Subcutaneous abdominal adipose tissue (tissue), 5 donors: Measurements from ENCODE around the gene EPN1.

Experiments
- H3K27ac ChIP-seq: one replicate; pipeline ENCODE4 v1.7.0; 2013; ENCODE audit warnings: low read depth, mild to moderate bottlenecking, inconsistent platforms, low read length, moderate library complexity
- H3K27me3 ChIP-seq, 5 donors: one replicate each; pipeline ENCODE4 v1.7.0; 2013; ENCODE audit warnings: low read length in 5 of 5, inconsistent platforms in 1 of 5; ENCODE audit not compliant: control insufficient read depth in 5 of 5, insufficient read depth in 4 of 5
- H3K36me3 ChIP-seq, 5 donors: one replicate each; pipeline ENCODE4 v1.7.0; 2013; ENCODE audit warnings: low read length in 5 of 5; ENCODE audit not compliant: control insufficient read depth in 5 of 5, insufficient read depth in 5 of 5
- H3K4me1 ChIP-seq, 5 donors: one replicate each; pipeline ENCODE4 v1.7.0; 2013; ENCODE audit warnings: low read length in 5 of 5, mild to moderate bottlenecking in 3 of 5, moderate library complexity in 1 of 5; ENCODE audit not compliant: control insufficient read depth in 5 of 5, insufficient read depth in 5 of 5
- H3K4me3 ChIP-seq, 5 donors: one replicate each; pipeline ENCODE4 v1.7.0; 2013; ENCODE audit warnings: low read length in 5 of 5, low read depth in 1 of 5
- H3K9ac ChIP-seq, 5 donors: one replicate each; pipeline ENCODE4 v1.7.0; 2013; ENCODE audit warnings: low read length in 5 of 5, mild to moderate bottlenecking in 4 of 5, moderate library complexity in 3 of 5
- H3K9me3 ChIP-seq, 5 donors: one replicate each; pipeline ENCODE4 v1.7.0; 2013; ENCODE audit warnings: low read length in 5 of 5; ENCODE audit not compliant: control insufficient read depth in 5 of 5
- donor health status: healthy.
- donor health status: healthy.
- donor health status: healthy.
- donor health status: healthy.
- donor health status: healthy.

The EPN1 gene

DNA sequence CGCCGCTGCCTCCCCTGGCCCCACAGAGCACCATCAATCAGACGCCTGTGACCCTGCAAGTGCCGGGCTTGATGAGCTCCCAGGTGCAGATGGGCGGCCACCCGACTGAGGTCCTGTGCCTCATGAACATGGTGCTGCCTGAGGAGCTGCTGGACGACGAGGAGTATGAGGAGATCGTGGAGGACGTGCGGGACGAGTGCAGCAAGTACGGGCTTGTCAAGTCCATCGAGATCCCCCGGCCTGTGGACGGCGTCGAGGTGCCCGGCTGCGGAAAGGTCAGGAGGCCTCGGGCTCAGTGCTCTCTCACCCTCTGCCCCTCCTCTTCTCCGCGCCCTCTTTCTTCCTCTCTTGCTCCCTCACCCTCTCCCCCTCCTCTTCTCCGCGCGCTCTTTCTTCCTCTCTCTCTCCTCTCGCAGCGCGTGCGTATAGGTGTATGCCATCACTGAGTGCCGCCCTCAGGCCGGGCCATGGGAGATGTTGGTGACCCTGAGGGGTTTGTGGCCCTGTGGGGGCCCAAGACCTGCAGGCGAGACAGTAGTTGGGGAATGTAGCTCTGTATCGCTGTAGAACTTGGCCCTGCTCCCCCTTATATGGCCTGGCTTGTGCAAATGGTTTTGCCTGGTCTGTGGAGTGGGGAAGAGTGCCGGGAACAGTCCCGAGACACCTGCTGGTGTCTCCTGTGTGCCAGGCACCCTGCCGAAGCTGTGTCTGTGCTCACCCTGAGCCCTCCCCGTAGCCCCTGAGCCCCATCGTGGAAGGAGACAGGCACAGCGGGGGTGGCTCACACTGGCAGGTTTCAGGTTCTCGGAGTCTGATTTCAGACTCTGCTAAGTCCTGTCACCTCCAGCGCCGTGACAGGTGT is 5.4 kb upstream of the EPN1 start:
- Histone ChIP-seq H3K27me3 (no peaks in the 10 kb centered on the region), H3K9me3 (no peaks in the 10 kb centered on the region), H3K4me3 (no peak overlapping the region), H3K27ac (no peak overlapping the region), H3K36me3 (peaks cover 0 to 71% (median 62%) of the 10 kb centered on the region in 5 donors), H3K4me1 (peaks cover 0 to 6% (median 5%) of the 10 kb centered on the region in 5 donors), H3K9ac (no peak overlapping the region)

DNA sequence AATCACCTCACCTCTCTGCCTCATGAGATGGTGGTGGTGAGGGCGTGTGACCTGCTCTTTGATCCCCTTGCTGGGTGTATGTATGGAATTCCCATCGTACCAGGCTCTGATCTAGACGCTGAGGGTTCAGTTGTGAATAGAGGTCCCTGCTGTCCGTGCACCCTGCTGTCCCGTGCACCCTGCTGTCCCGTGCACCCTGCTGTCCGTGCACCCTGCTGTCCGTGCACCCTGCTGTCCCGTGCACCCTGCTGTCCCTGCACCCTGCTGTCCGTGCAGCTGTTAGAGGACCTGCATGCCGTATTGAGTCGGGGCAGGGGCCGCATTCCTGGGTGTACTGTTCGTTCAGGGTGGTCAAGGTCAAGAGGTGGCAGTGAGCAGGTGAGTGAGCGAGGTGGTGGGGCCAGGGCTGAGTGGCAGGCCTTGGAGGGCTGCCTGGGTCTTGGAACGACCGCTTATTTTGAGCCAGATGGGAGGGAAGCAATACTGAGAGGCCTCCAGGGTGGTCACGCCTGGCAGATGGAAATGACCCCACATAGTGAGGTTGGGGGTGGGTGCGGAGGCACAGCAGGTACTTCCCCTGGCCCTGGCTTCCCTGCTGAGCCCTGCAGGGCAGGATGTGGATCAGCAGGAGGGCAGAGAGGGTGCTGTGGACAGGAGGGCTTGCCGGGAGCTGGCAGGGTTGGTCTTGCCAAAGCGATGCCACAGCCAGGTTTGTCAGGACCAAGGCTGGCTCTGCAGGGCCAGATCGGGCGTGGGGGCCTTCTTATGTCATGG is 4.6 kb upstream of the EPN1 start:
- Histone ChIP-seq H3K4me3 (no peak overlapping the region), H3K27ac (no peak overlapping the region), H3K36me3 (peaks cover 0 to 63% (median 56%) of the 10 kb centered on the region in 5 donors), H3K9me3 (no peaks in the 10 kb centered on the region), H3K4me1 (peaks cover 0 to 9% (median 7%) of the 10 kb centered on the region in 5 donors), H3K27me3 (no peaks in the 10 kb centered on the region), H3K9ac (no peak overlapping the region)

DNA sequence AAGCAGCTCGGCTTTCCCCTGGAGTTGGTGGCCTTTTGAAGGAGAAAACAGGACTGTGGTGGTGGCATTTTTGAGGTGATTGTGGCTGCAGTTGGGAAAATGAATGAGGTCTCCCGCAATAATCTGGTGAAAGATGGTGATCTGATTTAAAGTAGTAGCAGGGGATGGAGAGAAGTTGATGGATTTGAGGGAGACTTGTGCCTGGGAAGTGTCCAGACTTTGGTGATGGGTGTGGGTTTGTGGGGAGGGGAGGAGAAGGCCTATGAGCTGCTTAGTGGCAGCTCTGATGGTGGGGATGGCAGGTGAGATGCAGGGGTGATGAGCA is 4.0 kb upstream of the EPN1 start:
- no peak overlapping the region for H3K4me3 ChIP-seq
- no peaks in the 10 kb centered on the region for H3K27me3 ChIP-seq
- H3K4me1 ChIP-seq = peaks cover 2 to 15% (median 12%) of the 10 kb centered on the region in 5 donors
- H3K9me3 ChIP-seq = no peaks in the 10 kb centered on the region
- peaks cover 0 to 58% (median 52%) of the 10 kb centered on the region in 5 donors for H3K36me3 ChIP-seq
- no peak overlapping the region for H3K9ac ChIP-seq
- no peak overlapping the region for H3K27ac ChIP-seq

DNA sequence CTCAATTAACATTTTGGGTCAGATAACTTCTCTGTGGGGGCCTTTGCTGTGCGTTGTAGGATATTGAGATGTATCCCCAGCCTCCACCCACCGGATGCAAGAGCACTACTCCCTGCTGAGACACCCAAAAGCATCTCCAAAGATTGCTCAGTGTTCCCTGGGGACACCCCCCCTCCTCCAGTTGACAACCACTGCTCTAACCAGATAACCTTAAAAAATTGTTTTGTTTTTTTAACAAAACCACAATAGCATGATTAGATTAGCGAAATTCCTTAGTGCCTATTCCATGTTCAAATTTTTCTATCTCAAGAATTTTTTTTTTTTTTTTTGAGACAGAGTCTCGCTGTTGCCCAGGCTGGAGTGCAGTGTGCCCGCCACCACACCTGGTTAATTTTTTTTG is 2.6 kb upstream of the EPN1 start:
- no peak overlapping the region for H3K9ac ChIP-seq
- no peak overlapping the region for H3K4me3 ChIP-seq
- no peaks in the 10 kb centered on the region for H3K9me3 ChIP-seq
- H3K4me1 ChIP-seq = peaks cover 9 to 29% (median 26%) of the 10 kb centered on the region in 5 donors
- H3K27me3 ChIP-seq = no peaks in the 10 kb centered on the region
- peaks cover 0 to 44% (median 38%) of the 10 kb centered on the region in 5 donors for H3K36me3 ChIP-seq
- H3K27ac ChIP-seq = no peak overlapping the region

DNA sequence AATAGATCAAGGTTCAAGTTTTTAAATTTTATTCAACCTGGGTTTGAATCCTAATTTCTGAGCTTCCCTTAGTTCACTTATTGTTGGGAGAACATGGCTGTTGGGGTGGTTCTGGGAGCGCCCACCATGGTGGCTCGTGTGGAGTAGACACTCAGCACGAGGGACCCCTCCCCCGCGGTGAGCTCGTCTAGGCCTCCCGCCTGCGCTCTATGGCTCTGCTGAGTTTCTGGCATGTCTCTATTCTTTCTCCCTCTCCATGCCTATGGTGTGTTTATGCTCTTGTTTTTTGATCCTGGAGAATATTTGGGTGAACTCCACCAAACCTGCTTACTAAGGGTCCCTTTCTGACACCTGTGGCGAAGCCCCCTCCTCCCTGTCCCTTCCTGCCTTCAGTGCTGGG is 1.6 kb upstream of the EPN1 start:
- peaks cover 11 to 39% (median 37%) of the 10 kb centered on the region in 5 donors for H3K4me1 ChIP-seq
- no peaks in the 10 kb centered on the region for H3K27me3 ChIP-seq
- H3K9me3 ChIP-seq = no peaks in the 10 kb centered on the region
- H3K36me3 ChIP-seq = peaks cover 0 to 38% (median 32%) of the 10 kb centered on the region in 5 donors
- H3K4me3 ChIP-seq = no peak overlapping the region
- H3K27ac ChIP-seq = no peak overlapping the region
- no peak overlapping the region for H3K9ac ChIP-seq

DNA sequence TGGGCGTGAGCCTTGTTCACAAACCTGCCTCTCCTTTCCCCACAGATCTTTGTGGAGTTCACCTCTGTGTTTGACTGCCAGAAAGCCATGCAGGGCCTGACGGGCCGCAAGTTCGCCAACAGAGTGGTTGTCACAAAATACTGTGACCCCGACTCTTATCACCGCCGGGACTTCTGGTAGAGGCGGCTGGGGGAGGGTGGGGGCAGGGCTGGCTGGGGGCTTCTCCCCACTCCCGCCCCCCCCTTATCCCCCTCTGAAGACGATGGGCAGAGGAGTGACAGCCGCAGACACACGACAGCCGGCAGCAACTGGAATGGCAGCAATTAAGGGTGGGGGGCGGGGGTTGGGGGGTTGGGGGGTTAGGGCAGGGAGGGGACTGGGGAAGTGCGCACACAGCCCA is 1.1 kb upstream of the EPN1 start:
- H3K4me1 ChIP-seq = peaks cover 12 to 44% (median 41%) of the 10 kb centered on the region in 5 donors
- H3K27ac ChIP-seq = no peak overlapping the region
- H3K4me3 ChIP-seq = no peak overlapping the region
- H3K27me3 ChIP-seq = no peaks in the 10 kb centered on the region
- H3K36me3 ChIP-seq = peaks cover 0 to 38% (median 32%) of the 10 kb centered on the region in 5 donors
- H3K9me3 ChIP-seq = no peaks in the 10 kb centered on the region
- no peak overlapping the region for H3K9ac ChIP-seq

DNA sequence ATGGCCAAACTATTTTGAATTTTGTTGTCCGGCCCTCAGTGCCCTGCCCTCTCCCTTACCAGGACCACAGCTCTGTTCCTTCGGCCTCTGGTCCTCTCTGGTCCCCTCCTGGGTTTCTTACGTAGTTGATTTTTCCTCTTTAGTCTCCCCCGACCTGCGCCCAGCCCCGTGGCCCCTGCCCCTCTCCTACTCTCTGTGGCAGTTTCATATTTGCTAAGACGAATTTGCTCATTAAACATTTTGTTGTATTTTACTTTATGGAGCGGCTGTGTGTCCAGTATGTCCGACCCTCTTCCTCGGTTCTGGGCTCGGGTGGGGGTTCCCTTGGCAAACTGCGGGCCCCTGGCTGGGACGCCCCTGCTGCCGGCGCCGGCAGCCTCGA is 576 bp upstream of the EPN1 start:
- Histone ChIP-seq H3K27me3 (no peaks in the 10 kb centered on the region), H3K9me3 (no peaks in the 10 kb centered on the region), H3K4me1 (peaks cover 12 to 49% (median 46%) of the 10 kb centered on the region in 5 donors), H3K9ac (peak overlapping the region in 2 of 5 donors; percentile 40 to 65), H3K4me3 (peak overlapping the region in 4 of 5 donors; percentile 92 to 97 (median 94)), H3K27ac (peak overlapping the region; percentile 86), H3K36me3 (peaks cover 0 to 38% (median 32%) of the 10 kb centered on the region in 5 donors)

DNA sequence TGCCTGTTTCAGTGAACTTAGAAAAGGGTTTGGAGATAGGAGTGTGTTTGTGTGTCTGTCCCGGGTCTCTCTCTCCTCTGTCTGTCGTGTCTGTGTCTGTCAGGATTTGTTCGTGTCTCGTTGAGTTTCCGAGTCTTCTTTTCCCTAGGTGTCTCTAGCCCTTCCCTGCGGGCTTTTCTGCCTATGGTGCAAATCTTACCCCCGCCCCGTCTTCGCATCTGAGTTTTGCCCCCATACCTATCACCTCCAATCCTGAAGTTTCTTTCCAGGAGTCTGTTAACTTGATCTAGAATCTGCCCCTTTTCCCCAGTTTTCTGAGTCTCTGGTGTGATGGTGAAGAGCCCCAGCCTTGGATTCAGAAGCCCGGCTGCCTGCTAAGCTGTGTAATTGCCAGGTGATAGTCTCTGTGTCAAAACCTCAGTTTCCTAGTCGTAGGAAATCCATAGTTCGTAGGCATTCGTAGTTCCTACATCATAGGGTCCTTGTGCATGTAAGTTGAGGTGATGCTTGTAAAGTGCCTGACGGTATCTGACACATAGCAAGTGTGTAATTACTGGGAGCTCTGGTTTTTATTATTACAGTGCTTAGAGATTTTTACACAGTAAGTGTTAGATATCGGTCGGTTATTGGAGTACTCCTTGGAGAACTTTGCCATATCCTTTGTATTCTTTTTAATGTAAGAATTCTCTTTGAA is 782 bp downstream of the EPN1 start:
- H3K9me3 ChIP-seq = no peaks in the 10 kb centered on the region
- peaks cover 0 to 38% (median 32%) of the 10 kb centered on the region in 5 donors for H3K36me3 ChIP-seq
- peak overlapping the region; percentile 92 to 97 (median 95) for H3K4me3 ChIP-seq
- peak overlapping the region; percentile 86 for H3K27ac ChIP-seq
- no peaks in the 10 kb centered on the region for H3K27me3 ChIP-seq
- H3K4me1 ChIP-seq = peaks cover 14 to 63% (median 57%) of the 10 kb centered on the region in 5 donors
- peak overlapping the region; percentile 98 to 99 (median 99) for H3K9ac ChIP-seq

DNA sequence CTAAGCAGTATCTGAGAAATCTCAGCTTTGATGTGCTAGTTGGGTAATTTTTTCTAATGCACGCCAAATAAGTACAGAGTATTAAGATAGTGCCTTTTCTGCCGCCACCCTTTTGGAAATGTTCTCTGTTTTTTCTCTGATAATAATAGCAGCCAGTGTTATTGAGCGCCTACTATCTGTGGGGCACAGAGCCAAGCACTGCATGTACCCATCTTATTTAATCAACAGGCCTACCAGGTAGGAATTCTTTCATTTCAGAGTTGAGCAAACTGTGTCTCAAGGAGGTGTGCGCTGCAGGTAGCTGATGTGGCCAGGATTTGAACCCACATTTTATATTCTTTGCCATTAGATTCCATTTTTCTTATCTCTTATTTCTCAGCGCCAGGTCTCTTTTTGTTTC is 1.4 kb downstream of the EPN1 start:
- Histone ChIP-seq H3K9me3 (no peaks in the 10 kb centered on the region), H3K4me3 (peak overlapping the region; percentile 92 to 97 (median 95)), H3K27ac (peak overlapping the region; percentile 86), H3K27me3 (no peaks in the 10 kb centered on the region), H3K4me1 (peaks cover 14 to 68% (median 62%) of the 10 kb centered on the region in 5 donors), H3K36me3 (peaks cover under 1 to 42% (median 34%) of the 10 kb centered on the region in 5 donors), H3K9ac (peak overlapping the region; percentile 98 to 99 (median 99))
